ENCODE results near the gene ULK2.

ULK2 gene

DNA sequence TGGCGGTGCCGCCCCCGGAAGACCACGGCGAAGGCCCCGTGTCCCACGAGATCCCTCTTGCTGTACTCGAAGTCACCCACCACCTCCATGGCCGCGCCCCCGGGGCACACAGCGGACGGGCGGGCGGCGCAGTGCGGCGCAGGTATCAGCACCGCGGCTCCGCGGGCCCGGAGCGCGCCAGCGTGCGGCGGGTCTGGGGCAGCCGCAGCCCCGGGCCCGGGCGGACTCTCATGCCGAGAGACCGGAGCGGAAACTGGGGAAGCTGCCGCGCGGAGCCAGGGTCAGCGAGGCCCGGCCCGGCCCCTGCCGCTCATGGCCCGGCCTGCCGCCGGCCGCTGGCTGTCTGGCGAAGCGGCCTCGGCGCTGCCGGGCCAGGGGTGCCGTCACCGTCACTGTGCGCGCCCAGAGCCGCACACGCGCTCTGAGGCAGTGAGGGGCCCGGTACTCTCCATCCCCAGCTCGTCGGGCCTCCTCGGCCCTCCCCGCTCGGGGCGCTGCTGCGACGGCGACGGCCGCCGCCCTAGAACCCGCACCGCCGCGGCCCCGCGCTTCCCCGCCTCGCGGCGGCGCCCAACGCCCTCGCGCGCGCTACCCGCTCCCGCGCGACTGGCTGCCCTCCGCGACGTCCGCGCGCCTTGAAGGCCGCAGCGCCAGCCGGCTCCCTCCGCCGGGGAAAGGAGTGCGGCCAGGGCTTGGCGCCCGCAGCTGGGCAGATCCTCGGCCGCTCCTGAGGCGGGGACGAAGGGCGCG is at the start of gene ULK2:
TSS of gene ULK2 (minus strand) at position 608 of the 750 bp plus-strand sequence. CDS start at position 89, 519 bp downstream.
- H3K9me3 ChIP-seq (ENCODE audit: insufficient read depth, low read depth, low read length) = no peaks in the 10 kb centered on the region
- H3K36me3 ChIP-seq (ENCODE audit: insufficient read depth, low read depth, low read length) = no peaks in the 10 kb centered on the region
- peak within 1 kb of the TSS; percentile 78 for H3K9ac ChIP-seq (ENCODE audit: low read depth, low read length)
- peak within 1 kb of the TSS; percentile 82 for H3K4me3 ChIP-seq (ENCODE audit: low read length)
- peaks cover 29% of the 10 kb centered on the region for H3K27me3 ChIP-seq (ENCODE audit: insufficient read depth, low read length)
- no peaks in the 10 kb centered on the region; the same call in 1 of the 2 replicates for H3K4me1 ChIP-seq (ENCODE audit: insufficient read depth, low read length)
- no peak within 1 kb of the TSS for H3K27ac ChIP-seq (ENCODE audit: low read length)

- H3K27me3 ChIP-seq (ENCODE audit: insufficient read depth, low read length) = no peaks in the 10 kb centered on the region
- H3K4me1 ChIP-seq (ENCODE audit: insufficient read depth, low read length) = peaks cover 8% of the 10 kb centered on the region
- no peak overlapping the region for H3K9ac ChIP-seq (ENCODE audit: low read depth, low read length)
- peaks cover 64% of the 10 kb centered on the region for H3K36me3 ChIP-seq (ENCODE audit: insufficient read depth, low read depth, low read length)
- H3K27ac ChIP-seq (ENCODE audit: low read length) = no peak overlapping the region
- H3K4me3 ChIP-seq (ENCODE audit: low read length) = no peak overlapping the region
- no peaks in the 10 kb centered on the region for H3K9me3 ChIP-seq (ENCODE audit: insufficient read depth, low read depth, low read length)
Observed at GRCh38 chr17:19915245-19915978, 47.7 kb upstream of the ULK2 start.

DNA sequence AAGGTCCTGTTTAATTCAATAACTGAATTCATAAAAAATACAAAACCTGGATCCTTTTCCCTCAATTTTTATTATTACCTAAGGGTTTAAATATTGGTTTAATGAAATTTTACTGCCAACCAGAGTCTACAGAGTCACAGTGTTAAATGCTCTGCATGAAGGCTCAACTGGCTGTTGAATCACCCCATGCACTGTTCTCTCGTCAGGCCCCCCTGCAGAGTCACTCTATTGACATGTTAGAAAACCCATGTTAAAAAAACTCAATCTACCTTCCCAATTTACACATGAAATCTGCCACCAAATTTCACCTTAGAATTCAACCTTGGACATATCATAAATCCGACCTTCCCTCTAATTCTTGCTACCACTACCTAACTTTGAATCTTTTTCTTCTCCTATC is 43.3 kb upstream of the ULK2 start:
- Histone ChIP-seq H3K27me3 (ENCODE audit: insufficient read depth, low read length) (no peaks in the 10 kb centered on the region), H3K9me3 (ENCODE audit: insufficient read depth, low read depth, low read length) (no peaks in the 10 kb centered on the region), H3K4me3 (ENCODE audit: low read length) (no peak overlapping the region), H3K9ac (ENCODE audit: low read depth, low read length) (no peak overlapping the region), H3K27ac (ENCODE audit: low read length) (no peak overlapping the region), H3K4me1 (ENCODE audit: insufficient read depth, low read length) (peaks cover 8% of the 10 kb centered on the region), H3K36me3 (ENCODE audit: insufficient read depth, low read depth, low read length) (peaks cover 71% of the 10 kb centered on the region)

GRCh38 chr17:19909139-19909538 is 41.4 kb upstream of the ULK2 start:
- Histone ChIP-seq H3K27ac (ENCODE audit: low read length) (no peak overlapping the region), H3K36me3 (ENCODE audit: insufficient read depth, low read depth, low read length) (peaks cover 71% of the 10 kb centered on the region), H3K9me3 (ENCODE audit: insufficient read depth, low read depth, low read length) (no peaks in the 10 kb centered on the region), H3K9ac (ENCODE audit: low read depth, low read length) (no peak overlapping the region), H3K4me3 (ENCODE audit: low read length) (no peak overlapping the region), H3K27me3 (ENCODE audit: insufficient read depth, low read length) (no peaks in the 10 kb centered on the region), H3K4me1 (ENCODE audit: insufficient read depth, low read length) (peaks cover 8% of the 10 kb centered on the region)

GRCh38 chr17:19905502-19905901 is 37.8 kb upstream of the ULK2 start:
- Histone ChIP-seq H3K36me3 (ENCODE audit: insufficient read depth, low read depth, low read length) (peaks cover 86% of the 10 kb centered on the region), H3K27ac (ENCODE audit: low read length) (no peak overlapping the region), H3K9ac (ENCODE audit: low read depth, low read length) (no peak overlapping the region), H3K27me3 (ENCODE audit: insufficient read depth, low read length) (no peaks in the 10 kb centered on the region), H3K9me3 (ENCODE audit: insufficient read depth, low read depth, low read length) (no peaks in the 10 kb centered on the region), H3K4me1 (ENCODE audit: insufficient read depth, low read length) (no peaks in the 10 kb centered on the region), H3K4me3 (ENCODE audit: low read length) (no peak overlapping the region)

DNA sequence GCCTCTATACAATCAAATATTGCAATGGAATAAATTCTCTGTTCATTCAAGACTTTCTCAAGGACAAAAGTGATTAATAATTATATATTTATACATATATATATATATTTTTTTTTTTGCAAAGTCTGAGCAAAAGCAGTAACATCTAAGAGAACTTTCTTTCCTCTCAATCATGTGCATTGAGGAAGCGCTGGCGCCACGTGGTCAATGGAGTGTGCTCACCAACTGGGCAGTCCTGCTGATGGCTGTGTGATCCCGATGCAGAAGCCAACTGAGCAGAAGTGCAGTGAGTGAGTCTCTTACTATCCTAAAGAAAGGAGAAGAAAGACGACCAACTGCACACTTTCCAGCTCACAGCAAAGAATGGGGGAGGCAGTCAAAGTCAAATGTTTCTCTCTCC is 37.2 kb upstream of the ULK2 start:
- no peak overlapping the region for H3K4me3 ChIP-seq (ENCODE audit: low read length)
- no peaks in the 10 kb centered on the region for H3K27me3 ChIP-seq (ENCODE audit: insufficient read depth, low read length)
- H3K36me3 ChIP-seq (ENCODE audit: insufficient read depth, low read depth, low read length) = peaks cover 80% of the 10 kb centered on the region
- H3K4me1 ChIP-seq (ENCODE audit: insufficient read depth, low read length) = no peaks in the 10 kb centered on the region
- H3K27ac ChIP-seq (ENCODE audit: low read length) = no peak overlapping the region
- no peak overlapping the region for H3K9ac ChIP-seq (ENCODE audit: low read depth, low read length)
- H3K9me3 ChIP-seq (ENCODE audit: insufficient read depth, low read depth, low read length) = no peaks in the 10 kb centered on the region

GRCh38 chr17:19904412-19904811 is 36.7 kb upstream of the ULK2 start:
- no peaks in the 10 kb centered on the region for H3K9me3 ChIP-seq (ENCODE audit: insufficient read depth, low read depth, low read length)
- H3K4me3 ChIP-seq (ENCODE audit: low read length) = no peak overlapping the region
- no peaks in the 10 kb centered on the region for H3K4me1 ChIP-seq (ENCODE audit: insufficient read depth, low read length)
- H3K9ac ChIP-seq (ENCODE audit: low read depth, low read length) = no peak overlapping the region
- H3K36me3 ChIP-seq (ENCODE audit: insufficient read depth, low read depth, low read length) = peaks cover 75% of the 10 kb centered on the region
- H3K27ac ChIP-seq (ENCODE audit: low read length) = no peak overlapping the region
- H3K27me3 ChIP-seq (ENCODE audit: insufficient read depth, low read length) = no peaks in the 10 kb centered on the region

DNA sequence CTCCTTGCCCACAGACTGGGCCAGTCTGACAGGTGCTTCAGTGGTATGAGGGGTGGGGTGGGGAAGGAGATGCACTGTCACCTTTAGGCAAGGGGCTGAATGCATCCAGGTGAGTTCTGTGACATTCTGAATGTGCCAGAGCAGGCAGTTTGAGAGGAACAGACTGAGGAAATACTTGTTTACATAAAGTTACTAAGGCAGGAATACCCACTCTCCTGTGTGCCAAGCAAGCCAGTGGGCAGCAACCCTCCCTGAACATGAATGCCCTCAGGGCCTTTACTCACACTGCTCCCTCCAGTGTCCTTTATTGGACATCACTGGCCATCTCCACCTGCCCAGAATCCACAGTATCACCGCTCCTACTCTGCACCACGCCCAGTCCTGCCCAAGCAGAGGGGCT is 33.1 kb upstream of the ULK2 start:
- no peak overlapping the region for H3K4me3 ChIP-seq (ENCODE audit: low read length)
- H3K9ac ChIP-seq (ENCODE audit: low read depth, low read length) = no peak overlapping the region
- peaks cover 43% of the 10 kb centered on the region for H3K36me3 ChIP-seq (ENCODE audit: insufficient read depth, low read depth, low read length)
- no peaks in the 10 kb centered on the region for H3K27me3 ChIP-seq (ENCODE audit: insufficient read depth, low read length)
- no peak overlapping the region for H3K27ac ChIP-seq (ENCODE audit: low read length)
- H3K4me1 ChIP-seq (ENCODE audit: insufficient read depth, low read length) = peaks cover 4% of the 10 kb centered on the region; the same call in 1 of the 2 replicates
- H3K9me3 ChIP-seq (ENCODE audit: insufficient read depth, low read depth, low read length) = no peaks in the 10 kb centered on the region

- Histone ChIP-seq H3K27me3 (ENCODE audit: insufficient read depth, low read length) (no peaks in the 10 kb centered on the region), H3K4me1 (ENCODE audit: insufficient read depth, low read length) (peaks cover 4% of the 10 kb centered on the region; the same call in 1 of the 2 replicates), H3K36me3 (ENCODE audit: insufficient read depth, low read depth, low read length) (peaks cover 15% of the 10 kb centered on the region; the same call in 1 of the 2 replicates), H3K4me3 (ENCODE audit: low read length) (no peak overlapping the region), H3K9me3 (ENCODE audit: insufficient read depth, low read depth, low read length) (no peaks in the 10 kb centered on the region), H3K9ac (ENCODE audit: low read depth, low read length) (no peak overlapping the region), H3K27ac (ENCODE audit: low read length) (no peak overlapping the region)
Observed at GRCh38 chr17:19897903-19898302, 30.2 kb upstream of the ULK2 start.

- Histone ChIP-seq H3K9ac (ENCODE audit: low read depth, low read length) (no peak overlapping the region), H3K27ac (ENCODE audit: low read length) (no peak overlapping the region), H3K4me1 (ENCODE audit: insufficient read depth, low read length) (peaks cover 4% of the 10 kb centered on the region; the same call in 1 of the 2 replicates), H3K4me3 (ENCODE audit: low read length) (no peak overlapping the region), H3K27me3 (ENCODE audit: insufficient read depth, low read length) (no peaks in the 10 kb centered on the region), H3K36me3 (ENCODE audit: insufficient read depth, low read depth, low read length) (peaks cover 12% of the 10 kb centered on the region; the same call in 1 of the 2 replicates), H3K9me3 (ENCODE audit: insufficient read depth, low read depth, low read length) (no peaks in the 10 kb centered on the region)
Observed at GRCh38 chr17:19897090-19897837, 29.5 kb upstream of the ULK2 start.

- H3K36me3 ChIP-seq (ENCODE audit: insufficient read depth, low read depth, low read length) = peaks cover 9% of the 10 kb centered on the region; the same call in 1 of the 2 replicates
- no peak overlapping the region for H3K27ac ChIP-seq (ENCODE audit: low read length)
- no peak overlapping the region for H3K9ac ChIP-seq (ENCODE audit: low read depth, low read length)
- no peaks in the 10 kb centered on the region for H3K27me3 ChIP-seq (ENCODE audit: insufficient read depth, low read length)
- H3K4me3 ChIP-seq (ENCODE audit: low read length) = no peak overlapping the region
- peaks cover 4% of the 10 kb centered on the region; the same call in 1 of the 2 replicates for H3K4me1 ChIP-seq (ENCODE audit: insufficient read depth, low read length)
- no peaks in the 10 kb centered on the region for H3K9me3 ChIP-seq (ENCODE audit: insufficient read depth, low read depth, low read length)
Observed at GRCh38 chr17:19896679-19897078, 28.9 kb upstream of the ULK2 start.
